ENCODE results near the gene TRIP12.
"Not testable (repeated sequence)": the region's sequence is repeated elsewhere in the genome, so short reads cannot be mapped to it uniquely, and the experiment has no call there.

The TRIP12 gene

DNA sequence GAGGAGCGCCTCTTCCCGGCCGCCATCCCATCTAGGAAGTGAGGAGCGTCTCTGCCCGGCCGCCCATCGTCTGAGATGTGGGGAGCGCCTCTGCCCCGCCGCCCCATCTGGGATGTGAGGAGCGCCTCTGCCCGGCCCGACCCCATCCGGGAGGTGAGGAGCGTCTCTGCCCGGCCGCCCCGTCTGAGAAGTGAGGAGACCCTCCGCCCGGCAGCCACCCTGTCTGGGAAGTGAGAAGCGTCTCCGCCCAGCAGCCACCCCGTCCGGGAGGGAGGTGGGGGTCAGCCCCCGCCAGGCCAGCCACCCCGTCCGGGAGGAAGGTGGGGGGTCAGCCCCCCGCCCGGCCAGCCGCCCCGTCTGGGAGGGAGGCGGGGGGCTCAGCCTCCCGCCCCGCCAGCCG lies 179.1 kb downstream of the TRIP12 start:
- H3K36me3 ChIP-seq (ENCODE audit: control insufficient read depth in 4 of 4, insufficient read depth in 4 of 4, low read length in 3 of 4); H3K4me3 ChIP-seq (ENCODE audit: control insufficient read depth in 1 of 7, extremely low read depth in 1 of 7, insufficient read depth in 4 of 7, low read depth in 2 of 7, low read length in 6 of 7); POLR2A ChIA-PET; H3K27ac ChIP-seq (ENCODE audit: insufficient read depth in 1 of 2, low read depth in 1 of 2, low read length in 2 of 2, poor library complexity in 1 of 2, severe bottlenecking in 2 of 2); CTCF ChIA-PET; DNase-seq; H3K27me3 ChIP-seq (replicated peaks in 2 of 5; ENCODE audit: control insufficient read depth in 4 of 5, insufficient read depth in 5 of 5, low read length in 4 of 5); H3K4me1 ChIP-seq (ENCODE audit: control extremely low read depth in 1 of 4, control insufficient read depth in 4 of 4, insufficient read depth in 4 of 4, low read length in 3 of 4): not testable (repeated sequence)
- 99% methylated on average over 9 of the region's 35 CpGs for WGBS (ENCODE audit: insufficient coverage)
- H3K9me3 ChIP-seq (ENCODE audit: control extremely low read depth in 1 of 5, control insufficient read depth in 4 of 5, insufficient read depth in 2 of 5, low read depth in 1 of 5, low read length in 4 of 5) = peaks cover 0 to 21% (median 0%) of the 10 kb centered on the region in 5 experiments

GRCh38 chr2:229740279-229740678 lies 181.5 kb downstream of the TRIP12 start:
- H3K9me3 ChIP-seq (ENCODE audit: control extremely low read depth in 1 of 5, control insufficient read depth in 4 of 5, insufficient read depth in 2 of 5, low read depth in 1 of 5, low read length in 4 of 5) = peaks cover 0 to 30% (median 8%) of the 10 kb centered on the region in 5 experiments
- no peaks in the 10 kb centered on the region for H3K27me3 ChIP-seq (replicated peaks in 2 of 5; ENCODE audit: control insufficient read depth in 4 of 5, insufficient read depth in 5 of 5, low read length in 4 of 5)
- 85% methylated on average over 4 of the region's 4 CpGs for WGBS (ENCODE audit: insufficient coverage)
- DNase-seq = peak in 1 of 3 donors; percentile 21
- CTCF ChIA-PET = no interaction called here
- POLR2A ChIA-PET = no interaction called here
- H3K36me3 ChIP-seq (ENCODE audit: control insufficient read depth in 4 of 4, insufficient read depth in 4 of 4, low read length in 3 of 4) = no peaks in the 10 kb centered on the region
- H3K4me3 ChIP-seq (ENCODE audit: control insufficient read depth in 1 of 7, extremely low read depth in 1 of 7, insufficient read depth in 4 of 7, low read depth in 2 of 7, low read length in 6 of 7) = no peak overlapping the region
- H3K4me1 ChIP-seq (ENCODE audit: control extremely low read depth in 1 of 4, control insufficient read depth in 4 of 4, insufficient read depth in 4 of 4, low read length in 3 of 4) = no peaks in the 10 kb centered on the region
- no peak overlapping the region for H3K27ac ChIP-seq (ENCODE audit: insufficient read depth in 1 of 2, low read depth in 1 of 2, low read length in 2 of 2, poor library complexity in 1 of 2, severe bottlenecking in 2 of 2)

DNA sequence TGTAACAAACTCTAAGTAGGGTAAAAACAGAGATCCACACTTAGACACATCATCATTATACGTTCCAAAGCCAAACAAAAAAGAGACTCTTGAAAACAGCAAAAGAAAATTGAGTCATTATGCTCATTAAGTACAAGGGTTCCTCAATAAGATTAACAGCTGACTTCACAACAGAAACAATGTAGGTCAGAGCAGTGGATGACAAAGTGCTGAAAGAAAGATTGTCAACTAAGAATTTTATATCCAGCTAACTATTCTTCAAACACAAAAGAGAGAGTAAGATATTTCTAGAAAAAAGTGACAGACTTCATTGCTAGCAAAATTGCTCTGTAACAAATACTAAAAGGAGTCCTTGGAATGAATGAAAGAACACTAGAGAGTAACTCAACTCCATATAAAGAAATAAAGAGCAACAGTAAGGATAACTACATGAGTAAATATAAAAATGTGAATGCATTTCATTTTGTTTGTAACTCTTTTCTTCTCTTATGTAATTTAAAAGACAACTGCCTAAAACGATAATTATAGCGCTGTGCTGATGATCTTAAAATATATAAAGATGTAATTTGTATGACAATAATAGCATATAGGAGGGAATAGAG lies 183.7 kb downstream of the TRIP12 start:
- Histone ChIP-seq H3K4me3 (ENCODE audit: control insufficient read depth in 1 of 7, extremely low read depth in 1 of 7, insufficient read depth in 4 of 7, low read depth in 2 of 7, low read length in 6 of 7) (no peak overlapping the region), H3K27me3 (replicated peaks in 2 of 5; ENCODE audit: control insufficient read depth in 4 of 5, insufficient read depth in 5 of 5, low read length in 4 of 5) (no peaks in the 10 kb centered on the region), H3K9me3 (ENCODE audit: control extremely low read depth in 1 of 5, control insufficient read depth in 4 of 5, insufficient read depth in 2 of 5, low read depth in 1 of 5, low read length in 4 of 5) (peaks cover 0 to 30% (median 8%) of the 10 kb centered on the region in 5 experiments), H3K36me3 (ENCODE audit: control insufficient read depth in 4 of 4, insufficient read depth in 4 of 4, low read length in 3 of 4) (no peaks in the 10 kb centered on the region), H3K27ac (ENCODE audit: insufficient read depth in 1 of 2, low read depth in 1 of 2, low read length in 2 of 2, poor library complexity in 1 of 2, severe bottlenecking in 2 of 2) (no peak overlapping the region), H3K4me1 (ENCODE audit: control extremely low read depth in 1 of 4, control insufficient read depth in 4 of 4, insufficient read depth in 4 of 4, low read length in 3 of 4) (peaks cover 0 to 2% (median 0%) of the 10 kb centered on the region in 4 experiments)
- WGBS (ENCODE audit: insufficient coverage) = no CpG with 5 or more reads among the region's 3 CpGs
- DNase-seq = peak in 1 of 3 donors; percentile 19
- POLR2A ChIA-PET = no interaction called here
- CTCF ChIA-PET = no interaction called here

- no peak for DNase-seq
- CTCF ChIA-PET = no interaction called here
- peaks cover 0 to 2% (median 0%) of the 10 kb centered on the region in 5 experiments for H3K27me3 ChIP-seq (replicated peaks in 2 of 5; ENCODE audit: control insufficient read depth in 4 of 5, insufficient read depth in 5 of 5, low read length in 4 of 5)
- 83% methylated on average over 1 of the region's 1 CpG for WGBS (ENCODE audit: insufficient coverage)
- H3K36me3 ChIP-seq (ENCODE audit: control insufficient read depth in 4 of 4, insufficient read depth in 4 of 4, low read length in 3 of 4) = no peaks in the 10 kb centered on the region
- H3K27ac ChIP-seq (ENCODE audit: insufficient read depth in 1 of 2, low read depth in 1 of 2, low read length in 2 of 2, poor library complexity in 1 of 2, severe bottlenecking in 2 of 2) = no peak overlapping the region
- peaks cover 0 to 24% (median 8%) of the 10 kb centered on the region in 5 experiments for H3K9me3 ChIP-seq (ENCODE audit: control extremely low read depth in 1 of 5, control insufficient read depth in 4 of 5, insufficient read depth in 2 of 5, low read depth in 1 of 5, low read length in 4 of 5)
- no peak overlapping the region for H3K4me3 ChIP-seq (ENCODE audit: control insufficient read depth in 1 of 7, extremely low read depth in 1 of 7, insufficient read depth in 4 of 7, low read depth in 2 of 7, low read length in 6 of 7)
- peaks cover 0 to 2% (median 0%) of the 10 kb centered on the region in 4 experiments for H3K4me1 ChIP-seq (ENCODE audit: control extremely low read depth in 1 of 4, control insufficient read depth in 4 of 4, insufficient read depth in 4 of 4, low read length in 3 of 4)
- POLR2A ChIA-PET = no interaction called here
Measured at GRCh38 chr2:229734410-229734809, 187.4 kb downstream of the TRIP12 start.

GRCh38 chr2:229733611-229734245 lies 188.1 kb downstream of the TRIP12 start:
- Histone ChIP-seq H3K9me3 (ENCODE audit: control extremely low read depth in 1 of 5, control insufficient read depth in 4 of 5, insufficient read depth in 2 of 5, low read depth in 1 of 5, low read length in 4 of 5) (peaks cover 0 to 19% (median 8%) of the 10 kb centered on the region in 5 experiments), H3K27me3 (replicated peaks in 2 of 5; ENCODE audit: control insufficient read depth in 4 of 5, insufficient read depth in 5 of 5, low read length in 4 of 5) (peaks cover 0 to 2% (median 0%) of the 10 kb centered on the region in 5 experiments), H3K4me1 (ENCODE audit: control extremely low read depth in 1 of 4, control insufficient read depth in 4 of 4, insufficient read depth in 4 of 4, low read length in 3 of 4) (peaks cover 0 to 2% (median 0%) of the 10 kb centered on the region in 4 experiments), H3K4me3 (ENCODE audit: control insufficient read depth in 1 of 7, extremely low read depth in 1 of 7, insufficient read depth in 4 of 7, low read depth in 2 of 7, low read length in 6 of 7) (no peak overlapping the region), H3K27ac (ENCODE audit: insufficient read depth in 1 of 2, low read depth in 1 of 2, low read length in 2 of 2, poor library complexity in 1 of 2, severe bottlenecking in 2 of 2) (no peak overlapping the region), H3K36me3 (ENCODE audit: control insufficient read depth in 4 of 4, insufficient read depth in 4 of 4, low read length in 3 of 4) (no peaks in the 10 kb centered on the region)
- CTCF ChIA-PET = no interaction called here
- DNase-seq = no peak
- POLR2A ChIA-PET = no interaction called here
- WGBS (ENCODE audit: insufficient coverage) = 66% methylated on average over 4 of the region's 6 CpGs

GRCh38 chr2:229732897-229733296 lies 188.9 kb downstream of the TRIP12 start:
- 92% methylated on average over 3 of the region's 6 CpGs for WGBS (ENCODE audit: insufficient coverage)
- CTCF ChIA-PET = no interaction called here
- POLR2A ChIA-PET = no interaction called here

DNA sequence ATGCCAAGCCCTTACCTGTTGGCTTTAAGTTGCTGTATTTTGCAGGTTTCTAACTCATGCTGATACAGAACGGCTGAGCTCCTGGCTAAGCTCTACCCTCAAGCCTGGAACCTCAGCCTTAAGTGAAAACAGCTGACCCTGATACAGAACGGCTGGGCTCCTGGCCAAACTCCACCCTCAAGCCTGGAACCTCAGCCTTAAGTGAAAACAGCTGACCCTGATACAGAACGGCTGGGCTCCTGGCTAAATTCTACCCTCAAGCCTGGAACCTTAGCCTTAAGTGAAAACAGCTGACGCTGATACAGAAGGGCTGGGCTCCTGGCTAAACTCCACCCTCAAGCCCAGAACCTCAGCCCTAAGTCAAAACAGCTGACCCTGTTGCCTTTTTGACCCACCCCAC lies 189.9 kb downstream of the TRIP12 start:
- peaks cover 0 to 7% (median 3%) of the 10 kb centered on the region in 5 experiments for H3K9me3 ChIP-seq (ENCODE audit: control extremely low read depth in 1 of 5, control insufficient read depth in 4 of 5, insufficient read depth in 2 of 5, low read depth in 1 of 5, low read length in 4 of 5)
- H3K27me3 ChIP-seq (replicated peaks in 2 of 5; ENCODE audit: control insufficient read depth in 4 of 5, insufficient read depth in 5 of 5, low read length in 4 of 5) = peaks cover 0 to 2% (median 0%) of the 10 kb centered on the region in 5 experiments
- peaks cover 0 to 2% (median 0%) of the 10 kb centered on the region in 4 experiments for H3K4me1 ChIP-seq (ENCODE audit: control extremely low read depth in 1 of 4, control insufficient read depth in 4 of 4, insufficient read depth in 4 of 4, low read length in 3 of 4)
- ChIA-PET CTCF (no interaction called here), POLR2A (no interaction called here)
- no peak for DNase-seq
- H3K36me3 ChIP-seq (ENCODE audit: control insufficient read depth in 4 of 4, insufficient read depth in 4 of 4, low read length in 3 of 4) = no peaks in the 10 kb centered on the region
- H3K4me3 ChIP-seq (ENCODE audit: control insufficient read depth in 1 of 7, extremely low read depth in 1 of 7, insufficient read depth in 4 of 7, low read depth in 2 of 7, low read length in 6 of 7) = no peak overlapping the region
- no peak overlapping the region for H3K27ac ChIP-seq (ENCODE audit: insufficient read depth in 1 of 2, low read depth in 1 of 2, low read length in 2 of 2, poor library complexity in 1 of 2, severe bottlenecking in 2 of 2)
- WGBS (ENCODE audit: insufficient coverage) = 85% methylated on average over 4 of the region's 4 CpGs

More at GRCh38 chr2:229732897-229733296, 188.9 kb downstream of the TRIP12 start:
- Histone ChIP-seq H3K27ac (ENCODE audit: insufficient read depth in 1 of 2, low read depth in 1 of 2, low read length in 2 of 2, poor library complexity in 1 of 2, severe bottlenecking in 2 of 2) (no peak overlapping the region), H3K9me3 (ENCODE audit: control extremely low read depth in 1 of 5, control insufficient read depth in 4 of 5, insufficient read depth in 2 of 5, low read depth in 1 of 5, low read length in 4 of 5) (peaks cover 0 to 11% (median 8%) of the 10 kb centered on the region in 5 experiments), H3K27me3 (replicated peaks in 2 of 5; ENCODE audit: control insufficient read depth in 4 of 5, insufficient read depth in 5 of 5, low read length in 4 of 5) (peaks cover 0 to 2% (median 0%) of the 10 kb centered on the region in 5 experiments), H3K36me3 (ENCODE audit: control insufficient read depth in 4 of 4, insufficient read depth in 4 of 4, low read length in 3 of 4) (no peaks in the 10 kb centered on the region), H3K4me1 (ENCODE audit: control extremely low read depth in 1 of 4, control insufficient read depth in 4 of 4, insufficient read depth in 4 of 4, low read length in 3 of 4) (peaks cover 0 to 2% (median 0%) of the 10 kb centered on the region in 4 experiments), H3K4me3 (ENCODE audit: control insufficient read depth in 1 of 7, extremely low read depth in 1 of 7, insufficient read depth in 4 of 7, low read depth in 2 of 7, low read length in 6 of 7) (no peak overlapping the region)
- no peak for DNase-seq

Data from common myeloid progenitor, CD34-positive (primary cell).